NCI-H2227 (cell line): ENCODE results near the gene CARD9.

ENCODE experiments used
- DNase-seq: peaks from one replicate; lab custom pipeline; 2025; ENCODE audit not compliant: unreplicated experiment; lab: John Stamatoyannopoulos, UW

The CARD9 gene

DNA sequence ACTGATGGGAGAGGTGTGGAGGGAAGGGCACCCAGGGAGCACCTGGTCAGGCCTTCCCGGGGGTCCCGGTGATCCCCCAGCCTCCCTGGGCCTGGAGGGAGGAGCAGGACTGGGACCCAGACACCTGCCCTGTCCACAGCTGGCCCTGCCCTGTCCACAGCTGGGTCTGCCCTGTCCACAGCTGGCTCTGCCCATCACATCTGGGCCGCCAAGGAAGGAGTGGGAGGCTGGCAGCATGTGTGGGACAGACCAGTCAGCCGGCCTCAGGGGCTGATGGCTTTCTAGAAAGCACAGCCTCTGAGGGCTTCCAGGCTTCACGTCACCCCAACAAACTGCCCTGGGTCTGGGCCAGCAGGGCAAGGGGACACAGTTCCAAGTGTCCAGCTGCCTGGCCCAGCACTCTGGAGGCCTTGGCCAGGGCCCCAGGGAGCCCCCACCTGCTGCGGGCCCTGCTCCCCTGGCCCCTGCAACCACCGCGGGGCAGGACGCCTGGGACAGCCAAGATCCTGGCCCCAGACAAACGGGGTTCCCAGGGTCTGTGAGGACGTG, 22.1 kb downstream of the CARD9 start:
- no peak for DNase-seq

DNA sequence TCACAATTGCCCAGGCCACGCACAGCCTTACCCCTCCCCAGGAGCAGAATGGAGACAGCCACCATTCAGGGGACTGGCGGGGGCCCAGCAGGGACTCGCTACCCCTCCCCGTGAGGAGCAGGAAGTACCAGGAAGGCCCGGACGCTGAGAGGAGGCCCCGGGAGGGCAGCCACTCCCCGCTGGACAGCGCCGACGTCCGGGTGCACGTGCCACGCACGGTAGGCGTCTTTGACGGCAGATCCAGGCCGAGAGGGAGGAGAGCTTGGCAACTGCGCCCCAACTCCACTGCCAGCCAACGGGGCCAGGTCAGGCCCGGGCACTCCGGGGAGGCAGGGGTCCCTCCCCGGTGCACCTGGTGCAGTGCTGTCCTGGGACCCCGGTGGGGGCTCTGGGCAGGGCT, 23.9 kb downstream of the CARD9 start:
- DNase-seq, result no peak

DNA sequence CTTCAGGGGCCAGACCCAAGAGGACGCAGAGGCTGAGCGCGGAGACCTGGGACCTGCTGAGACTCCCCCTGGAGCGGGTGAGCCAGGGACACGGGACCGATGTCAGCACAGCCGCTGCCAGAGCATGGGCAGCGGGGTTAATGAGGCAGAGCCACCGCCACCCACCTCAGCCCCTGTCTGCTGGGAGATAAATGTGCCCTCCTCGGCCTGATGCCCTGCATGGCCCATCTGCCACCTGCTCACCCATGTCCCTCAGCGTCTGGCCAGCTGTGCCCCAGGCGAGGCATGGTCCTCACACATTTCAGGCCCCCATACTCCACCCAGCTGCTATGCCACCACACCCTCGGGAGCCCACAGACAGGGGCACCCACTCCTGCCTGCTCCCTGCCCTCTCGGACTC, 24.8 kb downstream of the CARD9 start:
- no peak for DNase-seq

DNA sequence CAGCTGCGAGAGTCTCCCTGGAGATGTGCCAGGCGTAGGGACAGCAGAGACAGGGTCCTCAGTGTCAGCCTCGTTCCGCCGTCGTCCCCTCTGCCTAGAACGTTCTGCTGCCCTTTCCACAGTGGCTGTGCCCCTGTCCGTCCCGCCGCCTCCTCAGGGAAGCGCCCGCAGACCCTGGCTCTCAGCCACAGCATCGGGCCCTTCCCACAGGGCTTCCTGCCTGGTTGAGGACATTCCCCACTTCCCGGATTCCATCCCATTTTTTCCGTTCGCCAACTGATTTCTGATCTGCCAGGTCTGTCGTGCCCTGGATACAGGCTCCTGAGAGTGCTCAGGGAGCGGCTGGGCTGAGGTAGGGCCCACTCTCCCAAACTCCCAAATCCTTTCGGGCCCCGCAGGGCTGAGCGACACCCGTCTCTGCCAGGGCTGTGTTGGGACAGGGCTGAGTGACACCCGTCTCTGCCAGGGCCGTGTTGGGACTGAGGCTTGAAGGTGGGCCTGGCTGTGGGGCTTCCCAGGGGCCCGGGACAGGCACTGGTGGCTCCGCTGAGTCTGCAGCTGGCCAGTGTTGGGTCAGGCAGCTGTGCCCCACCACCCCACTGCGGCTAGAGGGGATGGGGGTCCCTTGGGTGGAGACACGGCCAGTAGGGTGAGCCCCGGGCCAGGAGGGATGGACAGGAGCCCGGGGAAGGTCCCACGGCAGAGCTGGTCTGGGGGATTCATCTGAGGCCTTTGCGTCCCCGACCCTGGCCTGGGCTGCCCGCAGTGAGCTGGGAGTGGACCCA, 25.8 kb downstream of the CARD9 start:
- no peak for DNase-seq

- DNase-seq, result no peak
Measured at GRCh38 chr9:136346927-136347465, 26.5 kb downstream of the CARD9 start.

GRCh38 chr9:136346157-136346481, 27.4 kb downstream of the CARD9 start:
- DNase-seq, result no peak

GRCh38 chr9:136345281-136346156, 27.9 kb downstream of the CARD9 start:
- DNase-seq, result no peak

DNA sequence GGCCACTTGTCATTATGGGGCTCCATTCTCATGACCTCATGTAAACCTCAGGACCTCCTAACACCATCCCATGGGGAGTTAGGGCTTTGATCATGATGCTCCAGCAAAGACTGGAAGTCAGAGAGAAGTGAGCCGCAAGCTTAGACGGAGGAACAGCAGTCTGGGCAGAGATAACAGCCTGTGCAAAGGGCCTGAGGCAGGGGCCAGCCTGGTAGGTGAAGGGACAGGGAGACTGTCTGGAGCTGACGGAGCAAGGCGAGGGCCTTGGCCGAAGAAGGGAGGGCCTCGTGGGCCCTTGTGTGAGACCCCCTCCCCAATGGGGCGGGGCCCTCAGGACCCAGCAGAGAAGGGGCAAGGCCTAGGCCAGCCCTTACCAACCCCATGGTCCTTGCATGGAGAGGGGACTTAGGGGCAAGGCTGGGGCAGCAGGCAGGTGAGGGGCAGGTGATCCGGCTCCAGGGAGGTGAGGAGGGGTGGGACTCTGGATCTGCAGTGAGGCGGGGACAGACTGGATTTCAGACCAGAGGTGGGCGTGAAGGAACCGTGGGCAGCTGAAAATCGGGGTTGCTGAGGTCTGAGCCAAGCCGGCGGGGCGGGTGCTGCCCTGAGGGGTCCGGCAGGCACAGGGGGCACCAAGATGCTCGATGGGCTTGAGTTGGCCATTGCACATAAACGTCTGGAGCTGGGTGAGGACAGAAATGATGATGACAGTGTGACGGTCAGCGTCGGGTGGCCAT, 28.8 kb downstream of the CARD9 start:
- no peak for DNase-seq

DNA sequence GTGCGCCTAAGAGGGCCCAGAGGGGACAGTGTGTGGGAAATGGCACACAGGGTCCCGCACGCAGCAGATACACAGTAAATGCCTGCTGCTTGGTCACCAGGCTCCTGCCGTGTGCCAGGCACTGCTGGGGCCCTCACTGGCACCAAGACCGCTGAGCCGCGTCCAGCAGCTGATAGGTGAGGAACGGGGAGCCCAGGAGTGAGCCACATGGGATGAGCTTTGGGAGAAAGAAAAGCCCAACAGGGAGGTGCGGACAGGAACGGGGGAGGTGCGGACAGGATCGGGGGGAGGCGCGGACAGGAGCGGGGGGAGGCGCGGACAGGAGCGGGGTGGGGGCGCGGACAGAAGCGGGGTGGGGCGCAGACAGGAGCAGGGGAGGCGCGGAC, 29.6 kb downstream of the CARD9 start:
- no peak for DNase-seq

DNA sequence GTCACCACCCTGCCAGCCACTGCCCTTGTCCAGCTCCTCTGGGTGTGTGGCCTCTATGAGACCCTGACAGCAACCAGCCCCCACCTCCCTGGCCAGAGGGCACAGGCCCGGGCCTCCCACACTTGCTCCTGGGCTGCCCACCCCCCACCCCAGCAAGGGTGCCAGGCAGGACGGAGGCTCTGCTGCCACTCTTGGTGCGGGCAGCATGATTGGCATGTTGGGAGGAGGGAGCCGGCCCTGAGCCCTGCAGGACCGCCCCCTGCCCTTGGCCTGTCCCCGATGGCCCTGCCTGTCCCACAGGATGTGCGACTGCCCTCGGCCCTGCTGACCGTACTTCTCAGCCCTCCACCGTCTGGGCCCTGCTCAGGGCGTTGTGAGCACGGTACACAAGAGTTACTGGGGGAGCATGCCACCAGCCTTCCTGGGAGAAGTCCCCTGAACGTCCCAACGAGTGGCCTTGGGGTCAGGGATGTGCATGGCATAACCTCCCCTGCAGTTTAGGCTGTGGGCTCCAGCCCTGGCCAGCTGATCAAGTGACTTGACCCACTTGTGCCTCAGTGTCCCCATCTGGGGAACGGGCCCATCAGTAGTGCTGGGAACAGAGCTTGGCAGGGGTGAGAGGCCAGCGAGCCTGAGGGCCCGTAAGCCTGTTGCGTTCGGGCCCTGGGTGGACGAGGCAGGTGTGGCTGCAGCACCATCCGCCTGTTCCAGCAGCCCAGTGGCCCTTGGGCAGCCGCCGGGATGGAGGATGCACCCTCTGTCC, 30.2 kb downstream of the CARD9 start:
- no peak for DNase-seq

- DNase-seq, result no peak
Measured at GRCh38 chr9:136342181-136343120, 31.0 kb downstream of the CARD9 start.

DNA sequence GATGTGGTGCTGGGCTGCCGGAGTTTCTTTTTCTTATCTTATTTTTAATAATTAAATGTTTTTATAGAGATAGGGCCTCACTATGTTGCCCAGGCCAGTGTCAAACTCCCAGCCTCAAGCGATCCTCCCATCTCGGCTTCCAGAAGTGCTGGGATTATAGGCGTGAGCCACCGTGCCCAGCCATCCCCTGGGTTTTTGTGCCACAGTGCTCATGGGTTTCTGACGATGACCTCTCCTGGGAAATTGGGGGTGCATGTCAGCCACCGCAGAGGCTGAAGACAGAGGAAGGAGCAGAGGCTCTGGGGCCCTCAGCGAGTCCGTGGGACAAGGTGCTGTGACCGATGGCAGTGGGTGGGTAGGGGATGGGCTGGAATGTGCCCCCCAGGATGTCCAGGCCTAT, 31.7 kb downstream of the CARD9 start:
- no peak for DNase-seq

GRCh38 chr9:136341042-136341655, 32.3 kb downstream of the CARD9 start:
- no peak for DNase-seq

DNA sequence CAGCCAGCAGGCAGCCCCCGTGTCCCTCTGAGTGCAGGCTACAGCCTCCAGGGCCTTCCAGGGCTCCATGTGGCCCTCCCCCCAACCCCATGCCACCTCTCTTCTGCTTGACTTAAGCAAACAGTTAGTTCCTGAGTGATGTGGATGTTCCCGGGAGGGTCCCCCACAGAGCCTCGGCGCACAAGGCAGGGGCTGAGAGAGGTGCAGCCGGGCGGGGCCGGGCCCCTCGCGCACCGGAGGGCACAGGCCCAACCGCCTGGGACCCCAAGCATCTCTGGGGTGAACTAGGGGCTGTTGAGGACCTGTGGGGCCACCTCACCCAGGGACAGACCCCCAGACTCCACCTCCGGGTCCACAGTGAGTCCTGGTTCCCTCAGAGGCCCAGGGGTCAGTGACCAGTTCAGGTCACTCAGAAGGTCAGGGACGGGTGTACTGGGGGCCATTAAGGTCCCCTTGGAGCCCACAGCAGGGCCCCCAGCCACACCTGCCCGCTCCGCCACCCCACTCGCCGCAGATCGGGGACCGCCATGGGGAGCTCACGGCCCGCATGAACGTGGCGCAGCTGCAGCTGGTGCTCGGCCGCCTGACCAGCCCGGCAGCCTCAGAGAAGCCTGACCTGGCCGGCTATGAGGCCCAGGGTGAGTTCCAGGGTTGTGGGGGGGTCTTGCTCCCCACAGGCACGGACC, 33.0 kb downstream of the CARD9 start:
- DNase-seq, result no peak

GRCh38 chr9:136339958-136340310, 33.5 kb downstream of the CARD9 start:
- no peak for DNase-seq

GRCh38 chr9:136339173-136339957, 34.1 kb downstream of the CARD9 start:
- no peak for DNase-seq

- DNase-seq, result no peak
Measured at GRCh38 chr9:136338511-136338910, 35.0 kb downstream of the CARD9 start.
